ENCODE results near the gene MED14.

Gene MED14

DNA sequence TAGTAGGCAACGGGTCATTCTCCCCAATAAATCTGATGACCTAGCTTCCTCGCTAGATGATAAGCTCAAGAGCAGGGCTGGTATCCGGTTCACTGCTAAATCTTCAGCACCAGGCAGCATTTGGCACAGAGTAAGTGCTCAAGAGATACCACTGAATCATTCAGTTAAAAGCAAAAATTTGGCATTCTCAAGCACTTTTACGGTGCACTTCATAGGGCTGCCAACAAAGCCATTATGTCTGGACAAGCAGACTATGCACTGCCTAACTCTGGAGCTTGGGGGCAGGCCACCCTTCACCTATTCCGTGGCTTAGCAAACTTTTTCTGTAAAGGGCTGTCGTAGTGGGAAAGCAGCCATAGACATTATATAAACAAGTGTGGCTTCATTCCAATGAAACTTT lies 64.2 kb downstream of the MED14 start:
- Histone ChIP-seq H3K4me1 (peaks cover 11% of the 10 kb centered on the region), H2AFZ (no peak overlapping the region), H3K4me2 (ENCODE audit: low read length) (no peak overlapping the region), H3K27me3 (ENCODE audit: control insufficient read depth, insufficient read depth, low read length) (no peaks in the 10 kb centered on the region), H3K27ac (peak overlapping the region; percentile 50), H3K9ac (no peak overlapping the region), H3K79me2 (no peaks in the 10 kb centered on the region), H3K4me3 (ENCODE audit: low read depth, low read length) (no peak overlapping the region), H3K9me3 (ENCODE audit: control insufficient read depth, low read length) (no peaks in the 10 kb centered on the region), H3K36me3 (ENCODE audit: control insufficient read depth, insufficient read depth, low read length) (no peaks in the 10 kb centered on the region)
- TF ChIP-seq, protein P1, sequence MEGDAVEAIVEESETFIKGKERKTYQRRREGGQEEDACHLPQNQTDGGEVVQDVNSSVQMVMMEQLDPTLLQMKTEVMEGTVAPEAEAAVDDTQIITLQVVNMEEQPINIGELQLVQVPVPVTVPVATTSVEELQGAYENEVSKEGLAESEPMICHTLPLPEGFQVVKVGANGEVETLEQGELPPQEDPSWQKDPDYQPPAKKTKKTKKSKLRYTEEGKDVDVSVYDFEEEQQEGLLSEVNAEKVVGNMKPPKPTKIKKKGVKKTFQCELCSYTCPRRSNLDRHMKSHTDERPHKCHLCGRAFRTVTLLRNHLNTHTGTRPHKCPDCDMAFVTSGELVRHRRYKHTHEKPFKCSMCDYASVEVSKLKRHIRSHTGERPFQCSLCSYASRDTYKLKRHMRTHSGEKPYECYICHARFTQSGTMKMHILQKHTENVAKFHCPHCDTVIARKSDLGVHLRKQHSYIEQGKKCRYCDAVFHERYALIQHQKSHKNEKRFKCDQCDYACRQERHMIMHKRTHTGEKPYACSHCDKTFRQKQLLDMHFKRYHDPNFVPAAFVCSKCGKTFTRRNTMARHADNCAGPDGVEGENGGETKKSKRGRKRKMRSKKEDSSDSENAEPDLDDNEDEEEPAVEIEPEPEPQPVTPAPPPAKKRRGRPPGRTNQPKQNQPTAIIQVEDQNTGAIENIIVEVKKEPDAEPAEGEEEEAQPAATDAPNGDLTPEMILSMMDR (IDR thresholded peaks at IDR 0.05), result no peak

- H3K4me3 ChIP-seq (ENCODE audit: low read depth, low read length), result no peak overlapping the region
- H3K4me2 ChIP-seq (ENCODE audit: low read length), result no peak overlapping the region
- H3K27ac ChIP-seq, result no peak overlapping the region
- no peak overlapping the region for H2AFZ ChIP-seq
- H3K9me3 ChIP-seq (ENCODE audit: control insufficient read depth, low read length), result no peaks in the 10 kb centered on the region
- no peaks in the 10 kb centered on the region for H3K4me1 ChIP-seq
- H3K9ac ChIP-seq, result no peak overlapping the region
- TF ChIP-seq, protein P1 (IDR thresholded peaks at IDR 0.05), result peak; percentile 28
- no peaks in the 10 kb centered on the region for H3K27me3 ChIP-seq (ENCODE audit: control insufficient read depth, insufficient read depth, low read length)
- H3K79me2 ChIP-seq, result no peaks in the 10 kb centered on the region
- no peaks in the 10 kb centered on the region for H3K36me3 ChIP-seq (ENCODE audit: control insufficient read depth, insufficient read depth, low read length)
Observed at GRCh38 chrX:40663880-40664630, 71.3 kb downstream of the MED14 start.

- no peak overlapping the region for H3K4me2 ChIP-seq (ENCODE audit: low read length)
- H3K27me3 ChIP-seq (ENCODE audit: control insufficient read depth, insufficient read depth, low read length), result no peaks in the 10 kb centered on the region
- H3K4me1 ChIP-seq, result no peaks in the 10 kb centered on the region
- no peaks in the 10 kb centered on the region for H3K79me2 ChIP-seq
- no peak overlapping the region for H2AFZ ChIP-seq
- H3K36me3 ChIP-seq (ENCODE audit: control insufficient read depth, insufficient read depth, low read length), result no peaks in the 10 kb centered on the region
- H3K9me3 ChIP-seq (ENCODE audit: control insufficient read depth, low read length), result no peaks in the 10 kb centered on the region
- no peak overlapping the region for H3K4me3 ChIP-seq (ENCODE audit: low read depth, low read length)
- no peak overlapping the region for H3K9ac ChIP-seq
- no peak overlapping the region for H3K27ac ChIP-seq
- TF ChIP-seq, protein P1 (IDR thresholded peaks at IDR 0.05), result no peak
Observed at GRCh38 chrX:40663078-40663740, 72.1 kb downstream of the MED14 start.

GRCh38 chrX:40661489-40661888 lies 73.9 kb downstream of the MED14 start:
- no peaks in the 10 kb centered on the region for H3K9me3 ChIP-seq (ENCODE audit: control insufficient read depth, low read length)
- no peaks in the 10 kb centered on the region for H3K4me1 ChIP-seq
- H3K27me3 ChIP-seq (ENCODE audit: control insufficient read depth, insufficient read depth, low read length), result no peaks in the 10 kb centered on the region
- H3K27ac ChIP-seq, result no peak overlapping the region
- TF ChIP-seq, protein P1 (IDR thresholded peaks at IDR 0.05), result no peak
- H3K4me2 ChIP-seq (ENCODE audit: low read length), result no peak overlapping the region
- H2AFZ ChIP-seq, result no peak overlapping the region
- no peak overlapping the region for H3K9ac ChIP-seq
- H3K36me3 ChIP-seq (ENCODE audit: control insufficient read depth, insufficient read depth, low read length), result no peaks in the 10 kb centered on the region
- H3K79me2 ChIP-seq, result no peaks in the 10 kb centered on the region
- H3K4me3 ChIP-seq (ENCODE audit: low read depth, low read length), result no peak overlapping the region

All from parathyroid adenoma (tissue), 2 donors.